ENCODE measurements around the gene DMRT1.
"Not testable (repeated sequence)": the region's sequence is repeated elsewhere in the genome, so short reads cannot be mapped to it uniquely, and the experiment has no call there.

DMRT1 gene

GRCh38 chr9:912776-913175 is 71.3 kb downstream of the DMRT1 start:
- H3K4me3 ChIP-seq (ENCODE audit: low read depth, low read length) = no peak overlapping the region
- no peak for TF ChIP-seq CTCF (IDR thresholded peaks at IDR 0.05; ENCODE audit: low read depth, low read length)
- no peak for DNase-seq
- H3K27me3 ChIP-seq (ENCODE audit: insufficient read depth, low read depth, severe bottlenecking) = no peaks in the 10 kb centered on the region
- H3K36me3 ChIP-seq = no peaks in the 10 kb centered on the region
- H3K9me3 ChIP-seq (ENCODE audit: severe bottlenecking) = no peaks in the 10 kb centered on the region
- H3K27ac ChIP-seq = no peak overlapping the region

GRCh38 chr9:913526-913925 is 72.0 kb downstream of the DMRT1 start:
- H3K27ac ChIP-seq; H3K36me3 ChIP-seq; DNase-seq; H3K4me3 ChIP-seq (ENCODE audit: low read depth, low read length); H3K9me3 ChIP-seq (ENCODE audit: severe bottlenecking); H3K27me3 ChIP-seq (ENCODE audit: insufficient read depth, low read depth, severe bottlenecking): not testable (repeated sequence)

GRCh38 chr9:917730-918129 is 76.2 kb downstream of the DMRT1 start:
- no peak for DNase-seq
- H3K36me3 ChIP-seq = no peaks in the 10 kb centered on the region
- H3K27me3 ChIP-seq (ENCODE audit: insufficient read depth, low read depth, severe bottlenecking) = no peaks in the 10 kb centered on the region
- no peak overlapping the region for H3K27ac ChIP-seq
- H3K4me3 ChIP-seq (ENCODE audit: low read depth, low read length) = no peak overlapping the region
- no peak for TF ChIP-seq CTCF (IDR thresholded peaks at IDR 0.05; ENCODE audit: low read depth, low read length)
- H3K9me3 ChIP-seq (ENCODE audit: severe bottlenecking) = no peaks in the 10 kb centered on the region

GRCh38 chr9:920927-921326 is 79.4 kb downstream of the DMRT1 start:
- DNase-seq = no peak

GRCh38 chr9:922171-922570 is 80.7 kb downstream of the DMRT1 start:
- H3K4me3 ChIP-seq (ENCODE audit: low read depth, low read length) = no peak overlapping the region
- no peak for DNase-seq
- H3K36me3 ChIP-seq = no peaks in the 10 kb centered on the region
- no peaks in the 10 kb centered on the region for H3K27me3 ChIP-seq (ENCODE audit: insufficient read depth, low read depth, severe bottlenecking)
- no peak for TF ChIP-seq CTCF (IDR thresholded peaks at IDR 0.05; ENCODE audit: low read depth, low read length)
- no peaks in the 10 kb centered on the region for H3K9me3 ChIP-seq (ENCODE audit: severe bottlenecking)
- H3K27ac ChIP-seq = no peak overlapping the region

More at GRCh38 chr9:920927-921326, 79.4 kb downstream of the DMRT1 start:
- no peak overlapping the region for H3K27ac ChIP-seq
- H3K27me3 ChIP-seq (ENCODE audit: insufficient read depth, low read depth, severe bottlenecking) = no peaks in the 10 kb centered on the region
- no peak for TF ChIP-seq CTCF (IDR thresholded peaks at IDR 0.05; ENCODE audit: low read depth, low read length)
- H3K4me3 ChIP-seq (ENCODE audit: low read depth, low read length) = no peak overlapping the region
- H3K36me3 ChIP-seq = no peaks in the 10 kb centered on the region
- no peaks in the 10 kb centered on the region for H3K9me3 ChIP-seq (ENCODE audit: severe bottlenecking)

GRCh38 chr9:922731-923130 is 81.2 kb downstream of the DMRT1 start:
- Histone ChIP-seq H3K36me3 (no peaks in the 10 kb centered on the region), H3K9me3 (ENCODE audit: severe bottlenecking) (no peaks in the 10 kb centered on the region), H3K4me3 (ENCODE audit: low read depth, low read length) (no peak overlapping the region), H3K27me3 (ENCODE audit: insufficient read depth, low read depth, severe bottlenecking) (no peaks in the 10 kb centered on the region), H3K27ac (no peak overlapping the region)
- DNase-seq = no peak
- TF ChIP-seq CTCF (IDR thresholded peaks at IDR 0.05; ENCODE audit: low read depth, low read length) = no peak
